NCI-H2227 (cell line): ENCODE measurements around the gene TMEM17.
"Not testable (repeated sequence)": the region's sequence is repeated elsewhere in the genome, so short reads cannot be mapped to it uniquely, and the experiment has no call there.

Experiments
- DNase-seq: peaks from one replicate; lab custom pipeline; 2025; ENCODE audit not compliant: unreplicated experiment; lab: John Stamatoyannopoulos, UW

TMEM17 gene, protein sequence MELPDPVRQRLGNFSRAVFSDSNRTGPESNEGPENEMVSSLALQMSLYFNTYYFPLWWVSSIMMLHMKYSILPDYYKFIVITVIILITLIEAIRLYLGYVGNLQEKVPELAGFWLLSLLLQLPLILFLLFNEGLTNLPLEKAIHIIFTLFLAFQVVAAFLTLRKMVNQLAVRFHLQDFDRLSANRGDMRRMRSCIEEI

DNA sequence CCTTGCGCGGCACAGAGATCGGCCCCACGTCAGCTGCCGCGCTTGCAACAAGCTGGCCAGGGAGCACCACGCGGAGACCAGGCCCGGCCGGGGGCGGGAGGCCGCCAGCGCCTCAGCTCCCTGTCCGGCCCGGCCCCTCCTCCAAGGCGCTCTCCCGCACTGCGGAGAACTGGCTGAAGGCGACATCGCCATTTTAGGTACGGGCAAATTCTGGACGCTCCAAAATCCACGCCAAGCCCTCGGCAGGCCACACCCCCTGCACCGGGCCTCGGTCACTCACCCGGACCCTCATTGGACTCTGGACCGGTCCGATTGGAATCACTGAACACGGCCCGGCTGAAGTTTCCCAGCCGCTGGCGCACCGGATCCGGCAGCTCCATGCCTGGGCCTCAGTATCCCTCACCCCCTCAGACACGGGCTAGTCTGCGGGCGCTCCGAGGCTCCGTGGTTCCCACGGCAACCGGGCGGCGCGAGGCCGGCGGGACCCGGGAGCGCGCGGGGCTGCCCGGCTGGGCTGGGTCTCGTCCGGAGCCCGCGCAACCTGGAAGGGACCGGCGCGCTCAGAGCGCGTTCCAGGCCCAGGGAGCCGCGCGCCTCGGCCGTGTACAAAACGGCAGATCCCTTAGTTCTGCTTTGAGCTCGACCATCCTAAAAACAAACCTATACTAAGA lies at the start of gene TMEM17:
Gene TMEM17, minus strand, starts transcription at position 446 of the 671 bp plus-strand sequence. Its CDS starts 66 bp downstream, at position 380.
- peak; percentile 96 for DNase-seq

DNA sequence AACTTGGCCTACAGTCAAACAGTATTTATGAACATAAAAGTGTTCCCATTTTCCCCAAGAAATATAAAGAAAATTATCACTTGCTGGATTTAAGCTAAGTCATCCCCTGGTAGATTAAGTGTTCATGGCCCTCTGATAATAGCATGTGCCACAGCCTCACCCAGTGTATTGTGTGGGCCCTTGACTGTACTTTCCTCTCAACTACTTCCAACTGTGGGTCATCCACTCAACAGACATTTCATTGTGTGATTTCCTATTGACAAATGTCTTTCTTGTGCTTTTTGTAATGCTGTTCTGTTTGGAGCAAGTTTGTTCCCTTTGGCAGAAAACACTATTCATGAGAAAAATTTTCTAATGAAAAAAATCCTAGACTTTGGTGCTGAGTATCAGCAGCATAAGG lies 48.4 kb upstream of the TMEM17 start:
- DNase-seq, result no peak

DNA sequence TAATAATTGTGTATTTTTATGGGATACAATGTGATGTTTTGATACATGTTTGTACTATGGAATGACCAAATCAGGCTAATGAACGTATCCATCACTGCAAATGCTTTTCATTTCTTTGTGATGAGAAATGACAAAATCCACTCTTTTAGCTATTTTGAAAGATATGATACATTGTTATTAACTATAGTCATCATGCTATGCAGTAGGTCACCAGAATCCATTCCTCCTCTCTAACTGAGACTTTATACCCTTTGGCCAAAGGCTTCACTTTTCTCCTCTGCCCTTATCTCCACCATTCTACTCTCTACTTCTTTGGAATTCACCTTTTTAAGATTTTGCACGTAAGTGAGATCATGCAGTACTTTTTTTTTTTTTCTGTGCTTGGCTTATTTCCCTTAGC lies 44.5 kb upstream of the TMEM17 start:
- no peak for DNase-seq

DNA sequence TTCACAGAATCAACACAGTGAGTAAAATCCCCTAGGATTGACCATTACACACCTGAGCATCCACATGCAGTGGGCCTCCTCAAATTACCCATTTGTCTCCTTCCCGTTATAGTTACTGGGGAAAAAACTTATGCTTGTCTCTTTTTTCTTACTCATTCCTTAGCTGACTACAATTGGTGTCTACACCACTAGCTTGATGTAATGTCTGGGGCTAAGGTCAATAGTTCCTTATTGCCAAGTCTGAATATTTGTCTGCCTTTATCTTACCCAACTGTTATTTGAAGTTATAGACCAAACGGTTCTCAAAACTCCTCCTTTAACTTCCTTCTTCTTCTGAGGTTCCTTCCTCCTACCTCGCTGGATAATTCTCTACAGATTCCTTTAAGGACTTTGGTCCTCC lies 41.9 kb upstream of the TMEM17 start:
- no peak for DNase-seq

DNA sequence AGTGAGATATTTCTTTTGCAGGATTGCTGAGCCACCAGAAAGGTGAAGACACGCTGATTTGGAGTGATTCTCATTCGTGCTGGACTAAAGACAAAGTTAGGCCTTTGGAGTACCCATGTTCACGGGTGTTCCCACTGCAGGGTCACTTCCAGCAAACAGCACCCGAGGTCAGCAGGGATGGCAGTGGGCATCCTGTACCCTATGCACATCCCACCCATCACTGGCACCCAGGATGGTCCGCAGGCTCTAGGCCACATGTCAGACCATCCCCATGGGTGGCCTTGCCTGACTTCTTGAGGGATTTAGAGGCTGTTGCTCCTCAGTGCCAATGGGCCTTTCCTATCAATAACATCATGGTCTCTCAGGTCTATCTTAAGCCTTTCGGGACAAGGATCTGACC lies 39.3 kb upstream of the TMEM17 start:
- no peak for DNase-seq

DNA sequence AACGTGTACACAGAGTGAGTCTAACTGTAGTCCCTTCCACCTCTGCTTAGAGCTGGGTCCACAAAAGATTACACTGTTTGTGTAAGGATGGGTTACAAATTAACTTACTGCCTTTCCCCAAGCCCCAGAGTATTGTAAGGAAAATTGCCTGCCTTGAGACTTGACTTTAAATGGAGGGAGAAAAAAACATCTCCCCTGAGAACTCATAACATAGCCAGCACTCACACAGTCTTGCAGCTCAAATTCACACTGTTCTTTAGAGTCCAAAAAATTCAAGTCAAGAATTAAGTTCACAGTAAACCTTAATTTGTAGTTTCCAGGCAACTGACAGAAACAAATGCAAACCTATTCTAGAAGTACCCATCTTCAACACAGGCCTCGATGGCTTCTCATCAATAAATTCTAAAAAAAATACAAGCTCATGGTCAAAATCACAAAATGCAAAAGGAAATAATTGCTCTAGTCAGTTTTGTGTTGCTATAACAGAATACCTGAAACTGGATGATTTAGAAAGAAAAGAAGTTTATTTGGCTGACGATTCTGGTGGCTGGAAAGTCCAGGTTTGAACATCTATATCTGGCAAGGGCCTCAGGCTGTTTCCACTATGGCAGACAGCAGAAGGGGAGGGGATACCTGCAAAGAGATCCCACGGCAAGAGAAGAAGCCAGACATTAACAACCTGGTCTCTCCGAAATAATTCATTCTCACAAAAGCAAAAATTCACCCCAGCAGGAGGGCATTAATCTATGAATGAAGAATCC lies 34.6 kb upstream of the TMEM17 start:
- DNase-seq, result peak; percentile 5

DNA sequence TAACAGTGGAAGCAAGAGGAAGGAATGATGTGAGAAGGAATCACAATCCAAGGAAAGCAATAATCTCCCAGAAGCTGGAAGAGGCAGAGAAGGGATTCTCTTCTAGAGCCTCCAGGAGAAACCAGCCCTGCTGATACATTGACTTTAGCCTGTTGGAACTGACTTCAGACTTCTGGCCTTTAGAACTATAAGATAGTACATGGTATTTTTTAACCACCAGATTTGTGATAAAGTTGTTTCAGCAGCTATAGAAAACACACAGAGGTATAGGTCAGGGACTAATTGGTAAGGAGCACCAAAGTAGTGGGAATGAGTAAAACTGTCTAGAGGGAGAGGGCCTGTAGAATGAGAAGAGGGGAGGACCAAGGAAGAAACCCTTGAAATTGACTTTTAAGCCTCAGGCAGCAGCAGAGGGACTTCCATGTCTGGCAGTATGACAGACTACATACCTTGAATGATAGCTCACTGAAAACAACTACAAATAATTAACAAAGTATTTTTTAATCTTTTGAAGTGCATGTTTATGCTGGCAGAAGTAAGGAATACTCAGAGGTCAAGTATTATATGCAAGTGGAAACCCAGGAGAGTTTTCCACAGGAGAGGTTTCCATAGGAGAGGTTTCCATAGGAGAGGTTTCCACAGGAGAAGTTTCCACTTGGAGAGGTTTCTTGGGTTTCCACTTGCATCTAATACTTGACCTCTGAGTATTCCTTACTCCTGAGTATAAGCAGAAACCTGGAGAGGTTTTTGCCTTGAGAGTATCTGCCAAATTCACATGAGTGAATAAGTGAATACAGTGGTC lies 33.8 kb upstream of the TMEM17 start:
- no peak for DNase-seq

DNA sequence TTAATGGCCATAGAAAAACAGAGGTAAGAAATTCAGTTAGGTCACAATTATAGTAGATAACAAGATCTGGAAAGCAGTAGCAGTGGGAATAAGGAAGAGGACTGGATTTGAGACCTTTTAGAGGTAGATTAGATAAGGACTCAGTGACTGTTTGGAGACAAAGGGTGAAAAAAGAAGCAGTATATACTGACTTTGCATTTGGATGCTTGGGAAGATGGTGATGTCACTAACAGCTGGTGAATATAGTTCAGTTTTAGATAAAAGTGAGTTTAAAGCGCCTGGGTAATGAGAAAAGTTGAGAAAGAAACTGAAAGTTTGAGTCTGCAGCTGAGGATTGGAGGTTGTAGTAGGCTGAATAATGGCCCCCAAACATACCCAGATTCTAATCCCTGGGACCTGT lies 32.8 kb upstream of the TMEM17 start:
- no peak for DNase-seq

DNA sequence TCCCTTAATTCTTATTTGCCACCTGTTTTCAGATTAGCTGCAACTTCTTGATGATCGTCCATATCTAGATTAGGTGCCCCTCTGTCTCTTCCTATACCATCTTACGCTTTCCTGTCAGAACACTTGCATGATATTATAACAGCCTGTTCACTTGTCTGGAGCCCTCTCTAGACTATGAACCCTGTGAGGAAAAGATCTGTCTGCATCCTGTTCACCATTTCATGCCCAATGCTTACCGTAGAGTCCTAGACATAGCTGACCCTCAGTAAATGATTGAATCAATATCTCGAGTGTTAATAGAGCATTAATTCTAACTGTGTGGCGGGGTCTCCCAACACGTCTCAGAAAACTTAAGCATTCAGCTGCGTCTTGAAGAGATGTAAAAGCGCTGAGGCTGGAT lies 31.8 kb upstream of the TMEM17 start:
- DNase-seq, result no peak

DNA sequence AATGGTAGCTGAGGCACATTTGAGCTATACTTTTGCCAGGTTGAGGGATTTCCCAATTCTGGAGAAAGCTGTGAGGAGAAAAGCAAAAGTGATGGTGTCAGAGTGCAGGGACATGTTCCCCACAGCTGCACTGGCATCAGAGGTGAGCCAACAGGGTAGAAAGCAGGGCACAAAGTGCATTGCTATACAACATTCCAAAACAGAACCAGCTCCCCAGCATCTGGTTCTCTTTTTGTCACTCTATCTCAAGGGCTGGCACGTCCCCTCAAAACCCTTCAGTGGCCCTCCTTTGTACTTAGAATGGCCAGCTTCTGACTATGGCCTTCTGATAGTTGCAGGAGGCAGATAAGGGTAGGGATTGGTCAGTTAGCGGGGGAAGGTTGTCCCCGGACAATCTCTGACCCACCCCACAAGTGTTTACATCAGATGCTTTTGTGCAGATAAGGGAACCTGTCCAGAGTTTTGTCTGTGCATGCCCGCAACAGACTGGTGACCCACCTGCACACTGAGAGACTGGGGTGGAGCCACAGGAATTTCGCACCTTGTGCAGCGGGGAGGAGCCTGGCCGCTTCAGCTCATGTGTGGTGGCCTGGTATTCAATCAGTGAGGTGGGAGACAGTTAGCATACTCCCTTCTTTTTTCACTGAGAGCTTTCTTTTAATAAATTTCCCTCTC lies 31.0 kb upstream of the TMEM17 start:
- no peak for DNase-seq

DNA sequence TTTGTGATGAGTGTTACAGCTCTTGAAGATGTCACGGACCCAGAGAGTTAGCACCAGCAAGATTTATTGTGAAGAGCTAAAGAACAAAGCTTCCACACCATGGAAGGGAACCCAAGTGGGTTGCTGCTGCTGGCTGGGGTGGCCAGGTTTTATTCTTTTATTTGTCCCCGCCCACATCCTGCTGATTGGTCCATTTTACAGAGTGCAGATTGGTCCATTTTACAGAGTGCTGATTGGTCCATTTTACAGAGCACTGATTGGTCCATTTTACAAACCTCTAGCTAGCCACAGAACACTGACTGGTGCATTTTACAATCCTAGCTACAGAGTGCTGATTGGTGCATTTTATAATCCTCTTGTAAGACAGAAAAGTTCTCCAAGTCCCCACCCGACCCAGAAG lies 29.5 kb upstream of the TMEM17 start:
- not testable (repeated sequence) for DNase-seq

DNA sequence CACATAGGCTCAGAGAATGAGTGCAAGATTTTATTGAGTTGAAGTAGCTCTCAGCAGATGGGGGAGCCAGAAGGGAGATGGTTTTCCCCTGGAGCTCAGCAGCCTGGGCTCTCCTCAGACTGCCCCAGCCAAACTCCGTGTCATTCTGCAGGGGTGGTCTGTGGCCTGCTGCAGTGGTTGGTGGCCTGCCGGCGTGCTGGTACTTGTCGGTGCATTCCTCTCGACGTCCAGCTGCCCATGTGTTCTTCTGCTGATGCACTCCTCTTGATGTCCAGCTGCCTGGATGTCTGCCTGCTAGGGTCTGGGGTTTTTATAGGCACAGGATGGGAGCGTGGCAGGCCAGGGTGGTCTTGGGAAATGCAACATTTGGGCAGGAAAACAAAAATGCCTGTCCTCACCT lies 25.6 kb upstream of the TMEM17 start:
- DNase-seq, result no peak

DNA sequence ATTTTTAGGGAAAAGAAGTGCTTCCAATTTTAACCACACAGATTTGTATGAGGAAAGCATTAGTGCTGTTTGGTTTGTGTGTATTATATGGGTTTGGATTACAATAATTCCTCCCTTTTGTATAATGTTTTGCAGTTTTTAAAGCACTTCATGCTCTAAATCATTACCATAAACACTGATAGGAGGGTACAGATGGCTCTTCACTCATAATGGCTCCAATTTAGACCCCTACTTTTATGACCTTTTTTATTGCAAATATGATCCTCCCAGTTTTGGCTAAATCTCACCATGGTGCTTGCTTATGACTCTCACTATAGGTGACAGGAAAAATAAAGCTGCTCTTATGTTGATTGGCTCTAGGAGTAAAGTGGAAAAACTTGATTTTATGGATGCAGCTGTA lies 23.8 kb upstream of the TMEM17 start:
- DNase-seq, result peak; percentile 23

DNA sequence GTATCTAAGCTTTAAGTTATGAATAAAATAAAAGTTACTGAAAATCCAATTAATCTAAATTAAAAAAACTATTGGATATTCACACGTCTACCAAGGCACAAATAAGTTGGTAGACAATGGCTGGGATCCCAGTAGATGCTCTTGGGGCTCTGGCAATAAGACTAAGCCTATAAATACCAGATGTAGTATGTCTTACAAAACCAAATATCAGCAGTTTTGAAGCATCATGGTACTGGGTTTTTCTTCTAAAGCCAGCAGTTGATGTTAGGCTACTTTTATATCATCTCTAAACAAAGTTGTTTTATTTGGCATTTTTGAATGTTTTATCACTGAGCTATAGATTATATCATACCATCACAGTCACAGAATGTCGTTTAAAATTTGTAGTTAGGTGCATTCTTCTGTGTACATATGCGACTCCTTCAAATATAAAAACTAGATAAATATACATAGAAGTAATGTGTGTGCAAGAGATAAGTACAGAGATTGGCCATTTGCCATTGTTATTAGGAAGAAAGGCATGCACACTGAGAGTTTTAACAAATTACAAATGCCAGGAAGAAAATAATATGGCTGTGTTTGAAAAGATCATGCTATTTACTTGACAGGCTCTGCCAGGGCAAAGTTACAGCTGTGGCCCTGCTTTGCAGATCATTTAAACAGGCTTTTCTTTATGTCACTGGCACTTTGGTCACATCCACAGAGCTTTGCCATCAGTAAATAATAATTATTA lies 21.6 kb upstream of the TMEM17 start:
- peak; percentile 56 for DNase-seq

DNA sequence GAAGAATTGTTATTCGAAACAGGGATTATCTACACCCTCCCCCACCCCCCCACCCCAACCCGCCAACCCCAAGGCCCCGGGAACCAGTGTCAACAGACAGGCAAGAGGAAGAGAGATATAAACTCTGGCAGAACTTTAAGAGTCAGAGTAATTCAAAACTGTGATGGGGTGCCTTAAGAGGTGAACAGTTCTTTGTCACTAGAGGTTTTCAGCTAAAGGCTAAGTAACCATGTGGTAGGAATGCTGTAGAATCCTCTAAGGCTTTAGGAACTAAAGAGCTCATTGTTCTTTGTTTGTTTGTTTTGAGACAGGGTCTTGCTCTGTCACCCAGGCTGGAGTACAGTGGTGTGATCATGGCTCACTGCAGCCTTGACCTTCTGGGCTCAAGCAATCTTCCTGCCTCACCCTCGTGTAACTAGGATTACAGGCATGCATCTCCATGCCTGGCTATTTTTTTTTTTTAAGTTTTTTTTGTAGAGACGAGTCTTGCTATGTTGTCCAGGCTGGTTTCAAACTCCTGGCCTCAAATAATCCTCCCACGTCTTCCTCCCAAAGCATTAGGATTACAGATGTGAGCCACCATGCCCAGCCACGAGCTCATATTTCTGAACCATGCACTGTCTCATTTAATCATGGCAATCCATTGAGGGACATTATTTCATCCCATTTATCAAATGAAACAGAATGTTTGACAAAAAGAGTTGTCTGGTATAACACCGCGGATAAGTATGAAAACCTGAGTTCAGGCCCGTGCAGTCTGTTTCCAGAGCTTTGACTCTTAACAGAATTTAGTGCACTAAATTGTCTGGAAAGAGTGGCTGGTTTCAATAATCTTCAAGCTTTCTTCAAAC lies 20.8 kb upstream of the TMEM17 start:
- DNase-seq, result no peak

DNA sequence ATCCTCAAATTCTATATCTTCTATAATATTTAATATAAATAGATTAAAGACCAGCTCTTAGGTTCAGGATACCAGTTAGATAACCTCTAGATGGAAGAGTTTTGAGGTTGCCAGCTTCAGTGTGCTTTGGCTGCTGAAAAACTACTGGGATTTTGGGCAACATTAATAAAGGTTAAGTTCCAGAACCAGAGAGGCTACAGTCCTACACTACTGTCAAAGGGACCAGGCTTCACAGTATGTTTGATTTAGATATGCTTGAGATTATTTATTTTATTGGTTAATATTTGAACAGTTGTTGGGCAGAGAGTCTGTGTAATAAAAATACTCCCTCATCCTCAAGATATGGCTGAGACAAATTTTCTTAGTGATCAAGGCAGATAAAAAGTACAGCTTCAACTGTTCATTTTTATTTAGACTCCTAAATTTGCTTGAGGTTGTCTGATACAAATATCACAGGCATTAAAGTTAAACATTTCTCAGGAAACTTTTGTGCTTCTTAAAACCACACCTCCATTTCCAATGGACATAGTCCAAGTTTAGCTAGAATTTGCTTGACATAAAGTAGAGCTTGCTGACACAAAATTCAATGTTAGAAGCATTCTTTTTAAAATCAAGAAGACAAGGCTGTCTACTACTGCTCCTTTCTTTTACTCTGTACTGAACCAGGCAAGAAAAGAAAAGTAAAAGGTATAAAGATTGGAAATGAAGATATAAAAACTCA lies 19.7 kb upstream of the TMEM17 start:
- no peak for DNase-seq

DNA sequence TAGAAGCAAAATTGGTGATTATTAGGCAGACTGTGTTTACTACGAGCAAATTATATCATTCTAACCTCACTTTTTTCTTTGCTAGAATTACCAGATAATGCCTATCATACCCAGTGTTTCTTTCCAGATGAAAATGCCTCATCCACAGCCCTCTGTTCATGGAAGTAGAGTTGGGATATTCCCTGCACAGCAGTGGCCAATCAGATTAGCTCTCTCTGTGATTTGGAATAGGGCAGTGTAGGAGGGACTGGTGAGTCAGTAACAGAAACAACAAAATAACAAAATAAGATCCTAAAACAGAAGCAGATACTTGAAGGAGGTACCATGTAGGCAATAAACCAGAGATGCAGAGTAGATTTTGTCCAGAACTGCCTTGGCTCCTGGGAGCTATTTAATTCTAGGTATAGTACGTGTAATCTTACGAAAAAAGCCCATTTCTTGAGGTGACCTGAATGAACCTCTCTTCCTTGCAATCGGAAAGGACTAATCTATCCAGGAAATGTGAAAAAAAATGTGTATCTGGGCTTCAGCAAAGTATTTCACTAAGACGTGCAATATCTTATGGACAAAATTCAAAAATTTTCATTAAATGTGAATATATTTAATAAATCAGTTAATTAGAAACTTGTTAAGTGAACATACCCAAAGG lies 18.4 kb upstream of the TMEM17 start:
- DNase-seq, result no peak

DNA sequence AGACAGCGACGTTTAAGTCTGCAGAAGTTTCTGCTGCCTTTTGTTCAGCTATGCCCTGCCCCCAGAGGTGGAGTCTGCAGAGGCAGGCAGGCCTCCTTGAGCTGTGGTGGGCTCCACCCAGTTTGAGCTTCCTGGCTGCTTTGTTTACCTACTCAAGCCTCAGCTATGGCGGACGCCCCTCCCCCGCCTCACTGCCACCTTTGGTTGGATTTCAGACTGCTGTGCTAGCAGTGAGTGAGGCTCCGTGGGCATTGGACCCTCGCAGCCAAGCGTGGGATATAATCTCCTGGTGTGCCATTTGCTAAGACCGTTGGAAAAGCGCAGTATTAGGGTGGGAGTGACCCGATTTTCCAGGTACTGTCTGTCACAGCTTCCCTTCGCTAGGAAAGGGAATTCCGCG lies 15.1 kb upstream of the TMEM17 start:
- DNase-seq, result not testable (repeated sequence)
